ENCODE data around the gene STAU1.
"Not testable (repeated sequence)": the region's sequence is repeated elsewhere in the genome, so short reads cannot be mapped to it uniquely, and the experiment has no call there.

The STAU1 gene

DNA sequence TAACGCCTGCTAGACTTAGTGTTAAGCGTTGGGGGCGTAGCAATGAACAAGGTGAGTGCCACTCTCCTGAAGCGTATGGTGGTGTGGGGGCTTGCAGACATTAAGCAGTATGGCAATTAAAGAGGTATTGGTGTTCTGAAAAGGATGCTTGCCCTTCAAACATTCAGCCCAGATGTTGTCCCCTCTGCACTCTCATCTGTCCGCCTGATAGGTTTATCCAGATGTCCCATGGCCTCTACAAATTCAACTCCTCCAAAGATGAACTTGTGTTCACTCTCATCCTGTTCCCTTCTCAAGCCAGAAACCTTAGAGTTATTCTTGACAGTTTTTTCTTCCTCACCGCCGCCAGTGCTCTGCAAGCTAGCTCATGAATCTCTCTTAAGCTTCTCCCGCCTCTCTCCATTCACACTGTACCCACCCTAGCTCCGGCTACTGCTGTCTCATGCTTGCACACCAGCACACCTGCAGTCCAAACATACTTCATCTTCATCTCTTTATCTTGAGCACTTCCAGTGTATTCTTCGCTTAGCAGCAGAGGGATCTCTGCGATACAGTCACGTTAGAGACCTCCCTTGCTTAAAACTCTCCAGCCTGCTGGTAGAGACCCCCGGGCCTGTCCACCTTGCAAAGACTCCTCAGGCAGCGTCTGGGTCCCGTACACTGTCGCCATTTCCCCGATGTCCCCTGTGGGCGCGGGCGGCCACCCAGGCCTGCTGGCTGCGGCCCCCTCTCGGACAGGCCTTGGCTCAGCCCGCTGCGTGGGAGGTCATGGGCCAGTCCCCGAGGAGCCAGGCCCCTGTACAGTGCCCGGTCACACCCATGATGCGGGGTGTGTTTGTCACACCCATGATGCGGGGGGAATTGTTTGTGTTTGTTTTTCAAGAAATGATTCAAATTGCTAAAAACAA is 32.0 kb upstream of the STAU1 start:
- H3K4me1 ChIP-seq (ENCODE audit: insufficient read depth, low read length), result peaks cover 5% of the 10 kb centered on the region
- peak overlapping the region; percentile 87 to 88 for H3K4me3 ChIP-seq (ENCODE audit: low read depth in 1 of 2, low read length in 2 of 2)
- H3K9me3 ChIP-seq (ENCODE audit: low read length), result no peaks in the 10 kb centered on the region
- peak overlapping the region; percentile 83 for H3K9ac ChIP-seq (ENCODE audit: low read length)
- peak overlapping the region; percentile 71 for H3K27ac ChIP-seq (ENCODE audit: low read depth, low read length)
- no peaks in the 10 kb centered on the region for H3K27me3 ChIP-seq (ENCODE audit: control insufficient read depth in 1 of 2, insufficient read depth in 2 of 2, low read length in 2 of 2)
- peaks cover 32% of the 10 kb centered on the region for H3K36me3 ChIP-seq (ENCODE audit: insufficient read depth, low read length)

DNA sequence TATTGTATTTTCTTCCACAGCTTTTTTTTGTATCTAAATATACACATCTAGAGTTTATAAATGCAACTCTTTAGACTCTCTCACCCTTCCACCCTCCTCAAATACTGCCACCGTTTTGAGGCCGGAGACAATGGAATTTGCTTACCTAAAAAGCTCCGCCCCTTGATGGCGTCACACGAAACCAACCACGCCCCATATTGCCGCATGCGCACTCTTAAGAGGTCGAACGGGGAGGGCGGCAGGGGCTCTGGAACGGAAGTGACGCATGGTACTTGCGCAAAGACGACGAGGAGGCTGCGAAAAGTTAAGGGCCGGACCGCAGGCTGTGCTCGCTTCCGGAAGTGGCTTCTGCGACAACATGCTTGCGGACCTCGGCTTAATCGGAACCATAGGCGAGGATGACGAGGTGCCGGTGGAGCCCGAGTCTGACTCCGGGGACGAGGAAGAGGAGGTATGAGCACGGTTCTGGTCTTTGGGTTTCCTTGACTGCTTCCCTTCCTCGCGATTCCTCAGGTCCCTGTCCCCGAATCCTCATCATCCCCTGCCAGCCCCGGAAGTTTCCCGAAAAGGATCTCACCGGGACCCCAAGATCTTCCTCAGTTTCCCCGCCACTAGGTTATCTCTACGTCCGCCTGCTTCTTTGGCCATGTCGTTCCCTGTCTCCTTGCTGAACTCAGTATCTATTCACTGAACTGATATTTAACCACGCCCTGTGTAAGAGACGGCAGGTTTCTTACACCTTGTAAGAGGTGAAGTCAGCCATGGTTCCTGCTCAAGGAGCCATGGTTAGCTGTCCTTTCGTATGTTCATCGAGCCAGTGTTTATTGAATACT is 31.2 kb upstream of the STAU1 start, which contains the start of gene DDX27:
Gene DDX27 (plus strand): TSS at position 326 of the 833 bp plus-strand sequence. CDS start 33 bp downstream, at position 359.
- Histone ChIP-seq H3K9me3 (ENCODE audit: low read length) (no peaks in the 10 kb centered on the region), H3K27me3 (ENCODE audit: control insufficient read depth in 1 of 2, insufficient read depth in 2 of 2, low read length in 2 of 2) (no peaks in the 10 kb centered on the region), H3K4me3 (ENCODE audit: low read depth in 1 of 2, low read length in 2 of 2) (peak within 1 kb of the TSS; percentile 87 to 88), H3K4me1 (ENCODE audit: insufficient read depth, low read length) (peaks cover 5% of the 10 kb centered on the region), H3K9ac (ENCODE audit: low read length) (peak within 1 kb of the TSS; percentile 83), H3K27ac (ENCODE audit: low read depth, low read length) (peak within 1 kb of the TSS; percentile 71), H3K36me3 (ENCODE audit: insufficient read depth, low read length) (peaks cover 23% of the 10 kb centered on the region)

DNA sequence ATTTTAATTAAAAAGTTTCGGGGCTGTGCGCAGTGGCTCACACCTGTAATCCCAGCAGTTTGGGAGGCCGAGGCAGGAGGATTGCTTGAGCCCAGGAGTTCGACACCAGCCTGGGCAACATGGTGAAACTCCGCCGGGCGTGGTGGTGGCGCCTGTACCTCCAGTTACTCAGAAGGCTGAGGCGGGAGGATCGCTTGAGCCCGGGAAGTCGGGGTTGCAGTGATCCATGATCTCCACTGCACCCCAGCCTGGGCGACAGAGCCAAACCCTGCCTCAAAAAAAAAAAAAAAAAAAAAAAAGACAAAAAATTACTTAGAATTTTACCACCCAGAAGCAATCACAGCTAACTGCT is 30.6 kb upstream of the STAU1 start:
- H3K27ac ChIP-seq (ENCODE audit: low read depth, low read length), result peak overlapping the region; percentile 71
- H3K9ac ChIP-seq (ENCODE audit: low read length); H3K9me3 ChIP-seq (ENCODE audit: low read length); H3K27me3 ChIP-seq (ENCODE audit: control insufficient read depth in 1 of 2, insufficient read depth in 2 of 2, low read length in 2 of 2); H3K4me1 ChIP-seq (ENCODE audit: insufficient read depth, low read length): not testable (repeated sequence)
- H3K4me3 ChIP-seq (ENCODE audit: low read depth in 1 of 2, low read length in 2 of 2), result peak overlapping the region in 1 of 2 donors; percentile 88
- peaks cover 18% of the 10 kb centered on the region for H3K36me3 ChIP-seq (ENCODE audit: insufficient read depth, low read length)

DNA sequence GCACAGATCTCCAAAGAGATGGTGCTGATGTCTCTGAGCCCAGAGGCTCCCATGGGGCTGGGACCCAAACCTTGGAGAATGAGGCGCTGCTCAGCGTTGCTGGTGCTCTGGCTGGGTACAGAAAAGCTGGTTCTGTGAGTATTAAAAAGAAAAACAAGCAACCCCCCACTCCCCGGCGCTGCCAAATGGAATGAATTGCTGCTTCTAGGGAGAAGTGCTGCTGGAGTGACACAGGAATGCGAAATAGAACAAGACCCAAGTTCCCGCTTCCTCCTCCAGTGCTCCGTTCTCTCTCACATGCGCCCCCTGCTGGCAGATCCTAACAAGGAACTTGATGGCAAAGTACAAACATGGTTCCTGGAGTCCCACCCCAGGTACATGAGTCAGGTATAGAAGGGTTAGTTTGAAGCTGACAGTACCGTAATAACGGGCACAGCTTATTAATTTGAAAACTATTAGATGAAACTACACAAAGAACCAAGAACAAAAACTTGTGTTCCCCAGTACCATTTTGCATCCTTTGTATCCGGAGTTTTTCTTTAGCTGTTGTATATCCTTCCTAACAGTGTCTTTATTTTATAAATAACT is 29.0 kb upstream of the STAU1 start:
- Histone ChIP-seq H3K9ac (ENCODE audit: low read length) (no peak overlapping the region), H3K27me3 (ENCODE audit: control insufficient read depth in 1 of 2, insufficient read depth in 2 of 2, low read length in 2 of 2) (no peaks in the 10 kb centered on the region), H3K4me1 (ENCODE audit: insufficient read depth, low read length) (peaks cover 5% of the 10 kb centered on the region), H3K9me3 (ENCODE audit: low read length) (no peaks in the 10 kb centered on the region), H3K4me3 (ENCODE audit: low read depth in 1 of 2, low read length in 2 of 2) (no peak overlapping the region), H3K27ac (ENCODE audit: low read depth, low read length) (no peak overlapping the region), H3K36me3 (ENCODE audit: insufficient read depth, low read length) (peaks cover 8% of the 10 kb centered on the region)

DNA sequence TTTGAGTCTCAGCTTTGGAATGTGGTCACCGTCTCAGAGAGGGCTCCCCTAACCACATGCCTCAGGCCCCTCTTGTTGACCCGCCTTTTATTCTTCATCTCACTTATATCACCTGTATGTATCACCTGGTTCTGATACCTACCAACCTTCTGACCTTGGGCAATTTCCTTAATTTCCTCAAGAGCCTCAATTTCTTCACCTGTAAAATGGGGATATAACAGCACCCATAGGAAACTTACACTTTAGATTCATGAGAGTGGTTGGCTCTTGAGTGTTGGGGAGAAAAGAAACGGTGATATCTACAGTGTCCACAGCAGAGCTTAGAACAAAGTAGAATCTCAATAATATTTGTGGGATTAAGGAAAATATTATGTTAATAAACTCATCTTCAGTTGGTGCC is 27.1 kb upstream of the STAU1 start:
- H3K27ac ChIP-seq (ENCODE audit: low read depth, low read length), result no peak overlapping the region
- no peak overlapping the region for H3K9ac ChIP-seq (ENCODE audit: low read length)
- no peak overlapping the region for H3K4me3 ChIP-seq (ENCODE audit: low read depth in 1 of 2, low read length in 2 of 2)
- H3K9me3 ChIP-seq (ENCODE audit: low read length), result no peaks in the 10 kb centered on the region
- H3K36me3 ChIP-seq (ENCODE audit: insufficient read depth, low read length), result no peaks in the 10 kb centered on the region
- H3K4me1 ChIP-seq (ENCODE audit: insufficient read depth, low read length), result peaks cover 5% of the 10 kb centered on the region
- no peaks in the 10 kb centered on the region for H3K27me3 ChIP-seq (ENCODE audit: control insufficient read depth in 1 of 2, insufficient read depth in 2 of 2, low read length in 2 of 2)

DNA sequence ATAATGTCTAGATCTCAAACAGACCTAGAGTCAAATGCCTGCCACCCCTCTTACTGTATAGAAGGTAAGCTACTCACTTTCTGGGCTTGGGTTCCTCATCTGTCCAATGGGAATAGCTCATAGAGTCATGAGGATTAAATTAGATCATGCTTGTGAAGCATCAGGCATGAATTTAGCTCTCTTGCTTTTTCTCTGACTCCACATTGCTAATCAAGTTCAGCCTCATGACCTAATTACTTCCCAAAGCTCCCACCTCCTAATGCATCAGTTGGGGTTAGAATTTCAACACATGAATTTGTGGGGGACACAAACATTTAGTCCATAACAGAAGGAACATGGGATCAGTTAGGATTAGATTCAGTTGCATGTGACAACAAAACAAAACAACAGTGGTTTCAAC is 26.4 kb upstream of the STAU1 start:
- H3K36me3 ChIP-seq (ENCODE audit: insufficient read depth, low read length), result no peaks in the 10 kb centered on the region

DNA sequence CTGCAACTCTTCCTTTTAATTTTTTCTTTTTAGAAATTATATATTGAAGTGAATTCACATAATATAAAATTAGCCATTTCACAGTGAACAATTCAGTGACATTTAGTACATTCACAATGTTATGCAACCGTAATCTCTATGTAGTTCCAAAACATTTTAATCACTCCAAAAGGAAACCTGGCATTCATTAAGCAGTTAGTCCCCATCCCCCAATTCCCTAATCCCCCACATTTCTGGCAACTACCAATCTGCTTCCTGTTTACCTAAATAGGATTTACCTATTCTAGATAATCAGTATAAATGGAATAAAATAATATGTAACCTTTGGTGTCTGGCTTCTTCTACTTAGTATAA is 22.6 kb upstream of the STAU1 start:
- no peaks in the 10 kb centered on the region for H3K4me1 ChIP-seq (ENCODE audit: insufficient read depth, low read length)
- H3K4me3 ChIP-seq (ENCODE audit: low read depth in 1 of 2, low read length in 2 of 2), result no peak overlapping the region
- no peaks in the 10 kb centered on the region for H3K9me3 ChIP-seq (ENCODE audit: low read length)
- H3K9ac ChIP-seq (ENCODE audit: low read length), result no peak overlapping the region
- no peaks in the 10 kb centered on the region for H3K27me3 ChIP-seq (ENCODE audit: control insufficient read depth in 1 of 2, insufficient read depth in 2 of 2, low read length in 2 of 2)
- H3K36me3 ChIP-seq (ENCODE audit: insufficient read depth, low read length), result no peaks in the 10 kb centered on the region
- no peak overlapping the region for H3K27ac ChIP-seq (ENCODE audit: low read depth, low read length)

More for the DNA sequence above, 26.4 kb upstream of the STAU1 start:
- no peak overlapping the region for H3K9ac ChIP-seq (ENCODE audit: low read length)
- H3K27ac ChIP-seq (ENCODE audit: low read depth, low read length), result no peak overlapping the region
- H3K9me3 ChIP-seq (ENCODE audit: low read length), result no peaks in the 10 kb centered on the region
- H3K4me1 ChIP-seq (ENCODE audit: insufficient read depth, low read length), result peaks cover 5% of the 10 kb centered on the region
- H3K27me3 ChIP-seq (ENCODE audit: control insufficient read depth in 1 of 2, insufficient read depth in 2 of 2, low read length in 2 of 2), result no peaks in the 10 kb centered on the region
- H3K4me3 ChIP-seq (ENCODE audit: low read depth in 1 of 2, low read length in 2 of 2), result no peak overlapping the region

DNA sequence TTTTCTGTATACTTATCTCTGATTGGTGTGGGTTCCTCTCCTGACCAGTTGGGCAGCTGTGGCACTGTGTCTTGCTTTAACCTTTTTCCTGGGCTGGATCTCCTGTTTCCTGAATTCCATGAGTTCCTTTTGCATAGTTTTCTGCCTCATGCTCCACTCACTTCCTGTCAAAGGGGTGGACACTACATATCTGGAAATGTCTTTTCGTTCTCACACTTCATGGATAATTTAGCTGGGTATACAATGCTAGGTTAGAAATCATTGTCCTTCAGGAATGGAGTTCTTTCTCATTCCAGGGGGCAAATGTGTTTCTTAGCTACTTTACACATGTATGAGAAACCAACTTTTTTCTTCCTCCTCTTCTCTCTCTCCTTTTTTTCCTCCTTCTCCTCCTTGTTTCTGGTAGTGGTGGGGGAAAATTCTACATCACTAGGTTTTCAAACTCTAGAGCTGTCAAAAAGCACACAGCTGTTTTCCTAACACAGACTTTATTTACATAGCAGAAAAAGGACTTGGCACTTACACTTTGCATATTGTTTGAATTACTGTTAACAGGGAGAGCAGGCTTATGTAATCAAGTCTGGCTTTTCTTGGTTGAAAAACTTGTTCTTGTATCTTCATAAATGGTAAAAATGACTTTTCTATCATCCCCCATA is 22.1 kb upstream of the STAU1 start:
- Histone ChIP-seq H3K27ac (ENCODE audit: low read depth, low read length) (no peak overlapping the region), H3K27me3 (ENCODE audit: control insufficient read depth in 1 of 2, insufficient read depth in 2 of 2, low read length in 2 of 2) (no peaks in the 10 kb centered on the region), H3K9me3 (ENCODE audit: low read length) (no peaks in the 10 kb centered on the region), H3K9ac (ENCODE audit: low read length) (no peak overlapping the region), H3K4me1 (ENCODE audit: insufficient read depth, low read length) (no peaks in the 10 kb centered on the region), H3K4me3 (ENCODE audit: low read depth in 1 of 2, low read length in 2 of 2) (no peak overlapping the region), H3K36me3 (ENCODE audit: insufficient read depth, low read length) (no peaks in the 10 kb centered on the region)

DNA sequence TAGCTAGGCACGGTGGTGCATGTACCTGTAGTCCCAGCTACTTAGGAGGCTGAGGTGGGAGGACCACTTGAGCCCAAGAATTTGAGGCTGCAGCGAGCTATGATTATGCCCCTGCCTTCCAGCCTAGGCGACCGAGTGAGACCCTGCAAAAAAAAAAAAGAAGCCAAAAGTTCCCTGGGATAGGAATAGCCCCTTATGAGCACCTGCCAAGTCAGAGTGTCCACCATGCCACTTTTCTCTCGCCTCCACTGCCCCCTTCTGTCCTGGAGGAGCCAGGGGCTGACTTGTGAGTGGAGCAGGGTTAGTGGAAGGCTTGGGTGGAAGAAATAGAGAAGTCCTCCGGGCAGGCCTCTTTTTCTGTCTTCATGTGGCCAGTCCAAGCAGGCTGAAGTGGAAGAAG is 18.9 kb upstream of the STAU1 start:
- Histone ChIP-seq H3K9me3 (ENCODE audit: low read length) (no peaks in the 10 kb centered on the region), H3K4me3 (ENCODE audit: low read depth in 1 of 2, low read length in 2 of 2) (no peak overlapping the region), H3K4me1 (ENCODE audit: insufficient read depth, low read length) (no peaks in the 10 kb centered on the region), H3K27ac (ENCODE audit: low read depth, low read length) (no peak overlapping the region), H3K9ac (ENCODE audit: low read length) (no peak overlapping the region), H3K36me3 (ENCODE audit: insufficient read depth, low read length) (no peaks in the 10 kb centered on the region), H3K27me3 (ENCODE audit: control insufficient read depth in 1 of 2, insufficient read depth in 2 of 2, low read length in 2 of 2) (no peaks in the 10 kb centered on the region)

DNA sequence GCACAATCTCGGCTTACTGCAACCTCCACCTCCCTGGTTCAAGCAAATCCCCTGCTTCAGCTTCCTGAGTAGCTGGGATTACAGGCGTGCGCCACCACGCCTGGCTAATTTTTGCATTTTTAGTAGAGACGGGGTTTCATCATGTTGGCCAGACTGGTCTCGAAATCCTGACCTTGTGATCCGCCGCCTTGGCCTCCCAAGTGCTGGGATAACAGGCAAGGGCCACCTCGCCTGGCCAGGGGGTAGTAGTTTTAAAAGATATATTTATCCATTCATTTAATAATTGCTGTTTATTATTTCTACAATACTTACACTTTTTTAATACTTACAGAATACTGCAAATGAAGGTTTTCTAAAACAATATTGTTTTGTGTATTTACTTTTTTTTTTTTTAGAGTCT is 15.6 kb upstream of the STAU1 start:
- no peak overlapping the region for H3K27ac ChIP-seq (ENCODE audit: low read depth, low read length)
- no peaks in the 10 kb centered on the region for H3K4me1 ChIP-seq (ENCODE audit: insufficient read depth, low read length)
- H3K9ac ChIP-seq (ENCODE audit: low read length), result no peak overlapping the region
- no peak overlapping the region for H3K4me3 ChIP-seq (ENCODE audit: low read depth in 1 of 2, low read length in 2 of 2)
- H3K36me3 ChIP-seq (ENCODE audit: insufficient read depth, low read length), result no peaks in the 10 kb centered on the region
- H3K27me3 ChIP-seq (ENCODE audit: control insufficient read depth in 1 of 2, insufficient read depth in 2 of 2, low read length in 2 of 2), result no peaks in the 10 kb centered on the region
- no peaks in the 10 kb centered on the region for H3K9me3 ChIP-seq (ENCODE audit: low read length)

DNA sequence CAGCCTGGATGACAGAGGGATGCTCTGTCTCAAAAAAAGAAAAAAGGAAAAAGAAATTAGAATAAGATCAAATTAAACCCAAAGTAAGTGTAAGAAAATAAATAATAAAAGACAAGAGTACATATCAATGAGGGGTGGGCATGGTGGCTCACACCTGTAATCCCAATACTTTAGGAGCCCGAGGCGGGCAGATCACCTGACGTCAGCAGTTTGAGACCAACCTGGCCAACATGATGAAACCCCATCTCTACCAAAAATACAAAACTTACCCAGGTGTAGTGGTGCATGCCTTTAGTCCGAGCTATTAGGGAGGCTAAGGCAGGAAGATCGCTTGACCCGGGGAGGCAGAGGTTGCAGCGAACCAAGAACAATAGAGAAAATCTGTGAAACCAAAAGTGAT is 14.9 kb upstream of the STAU1 start:
- Histone ChIP-seq H3K9me3 (ENCODE audit: low read length) (no peaks in the 10 kb centered on the region), H3K36me3 (ENCODE audit: insufficient read depth, low read length) (no peaks in the 10 kb centered on the region), H3K4me3 (ENCODE audit: low read depth in 1 of 2, low read length in 2 of 2) (no peak overlapping the region), H3K4me1 (ENCODE audit: insufficient read depth, low read length) (no peaks in the 10 kb centered on the region), H3K9ac (ENCODE audit: low read length) (no peak overlapping the region), H3K27ac (ENCODE audit: low read depth, low read length) (no peak overlapping the region), H3K27me3 (ENCODE audit: control insufficient read depth in 1 of 2, insufficient read depth in 2 of 2, low read length in 2 of 2) (no peaks in the 10 kb centered on the region)
